Measurements from ENCODE around the gene IQGAP1.

DNA sequence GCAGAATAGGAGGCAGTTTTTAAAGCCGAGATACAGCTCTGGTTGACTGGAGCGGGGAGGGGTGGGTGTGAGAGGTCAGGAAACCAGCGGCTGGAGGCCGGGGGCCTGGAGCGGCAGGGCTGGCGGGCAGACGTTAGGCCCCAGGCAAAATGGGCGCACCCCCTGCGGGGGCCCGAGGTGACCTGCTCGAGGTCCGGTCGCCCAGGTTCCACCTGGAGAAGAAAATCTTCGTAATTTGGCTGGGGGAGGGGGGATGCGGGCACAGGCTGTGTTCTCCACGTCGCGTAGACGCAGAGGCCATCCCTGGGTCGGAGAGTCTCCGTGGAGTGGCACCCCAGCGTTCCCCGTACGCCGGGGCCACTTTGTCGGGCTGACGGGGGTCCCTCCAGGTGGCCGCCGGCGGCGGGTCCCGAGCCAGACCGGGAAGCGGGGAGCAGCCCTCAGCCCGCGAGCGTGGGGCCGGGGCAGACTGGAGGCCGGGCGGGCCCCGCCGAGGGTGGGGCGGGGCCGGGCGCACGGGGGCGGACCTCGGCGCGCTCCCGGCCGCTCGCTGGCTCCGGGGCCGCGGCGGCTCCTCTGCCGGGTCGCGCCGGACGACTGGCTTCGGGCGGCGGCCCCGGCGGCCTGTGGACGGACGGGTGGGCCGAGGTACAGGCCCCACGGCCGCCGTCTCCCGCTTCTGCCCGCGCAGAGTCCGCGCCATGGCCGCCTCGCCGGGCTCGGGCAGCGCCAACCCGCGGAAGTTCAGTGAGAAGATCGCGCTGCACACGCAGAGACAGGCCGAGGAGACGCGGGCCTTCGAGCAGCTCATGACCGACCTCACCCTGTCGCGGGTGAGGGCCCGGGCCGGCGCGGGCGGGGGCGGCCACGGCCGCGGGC, 141.6 kb downstream of the IQGAP1 start, which contains the start of gene CRTC3:
- no peak for TF ChIP-seq CTCF (IDR thresholded peaks at IDR 0.05)
- TF ChIP-seq POLR2A (IDR thresholded peaks at IDR 0.05): peak; percentile 69
